ENCODE measurements around the gene CEBPG.

DNA sequence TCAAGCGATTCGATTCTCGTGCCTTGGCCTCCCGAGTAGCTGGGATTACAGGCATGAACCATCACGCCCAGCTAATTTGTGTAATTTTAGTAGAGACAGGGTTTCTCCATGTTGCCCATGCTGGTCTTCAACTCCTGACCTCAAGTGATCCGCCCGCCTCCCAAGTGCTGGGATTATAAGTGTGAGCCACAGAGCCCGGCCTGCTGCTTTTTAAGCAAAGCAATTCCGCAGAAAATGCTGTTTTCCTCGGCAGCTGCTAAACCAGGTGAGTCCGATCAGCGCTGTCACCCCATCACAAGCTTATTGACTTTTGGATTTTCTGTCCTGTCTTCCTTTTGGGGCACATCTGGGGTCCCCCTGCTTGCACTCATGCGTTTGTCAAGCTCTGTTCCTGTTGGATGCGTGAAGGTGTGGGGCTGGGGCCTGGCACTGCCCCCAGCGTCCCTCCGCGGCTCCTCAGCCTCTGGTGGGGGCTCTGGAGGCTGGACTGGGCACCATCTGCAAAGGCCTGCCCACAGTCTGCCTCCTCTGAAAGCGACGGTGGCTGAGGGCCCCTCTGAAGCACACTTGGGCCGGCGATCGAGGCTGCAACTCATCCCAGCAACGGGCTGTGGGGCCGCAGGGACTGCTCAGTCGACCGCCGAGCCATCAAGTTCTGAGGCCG is 25.7 kb downstream of the CEBPG start:
- TF ChIP-seq, protein P1, sequence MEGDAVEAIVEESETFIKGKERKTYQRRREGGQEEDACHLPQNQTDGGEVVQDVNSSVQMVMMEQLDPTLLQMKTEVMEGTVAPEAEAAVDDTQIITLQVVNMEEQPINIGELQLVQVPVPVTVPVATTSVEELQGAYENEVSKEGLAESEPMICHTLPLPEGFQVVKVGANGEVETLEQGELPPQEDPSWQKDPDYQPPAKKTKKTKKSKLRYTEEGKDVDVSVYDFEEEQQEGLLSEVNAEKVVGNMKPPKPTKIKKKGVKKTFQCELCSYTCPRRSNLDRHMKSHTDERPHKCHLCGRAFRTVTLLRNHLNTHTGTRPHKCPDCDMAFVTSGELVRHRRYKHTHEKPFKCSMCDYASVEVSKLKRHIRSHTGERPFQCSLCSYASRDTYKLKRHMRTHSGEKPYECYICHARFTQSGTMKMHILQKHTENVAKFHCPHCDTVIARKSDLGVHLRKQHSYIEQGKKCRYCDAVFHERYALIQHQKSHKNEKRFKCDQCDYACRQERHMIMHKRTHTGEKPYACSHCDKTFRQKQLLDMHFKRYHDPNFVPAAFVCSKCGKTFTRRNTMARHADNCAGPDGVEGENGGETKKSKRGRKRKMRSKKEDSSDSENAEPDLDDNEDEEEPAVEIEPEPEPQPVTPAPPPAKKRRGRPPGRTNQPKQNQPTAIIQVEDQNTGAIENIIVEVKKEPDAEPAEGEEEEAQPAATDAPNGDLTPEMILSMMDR (conservative IDR thresholded peaks at IDR 0.05), result no peak
- no peak for TF ChIP-seq ZFX (IDR thresholded peaks at IDR 0.05)
